ENCODE measurements around the gene ZNF273.
"Not testable (repeated sequence)": the region's sequence is repeated elsewhere in the genome, so short reads cannot be mapped to it uniquely, and the experiment has no call there.

ZNF273 gene

DNA sequence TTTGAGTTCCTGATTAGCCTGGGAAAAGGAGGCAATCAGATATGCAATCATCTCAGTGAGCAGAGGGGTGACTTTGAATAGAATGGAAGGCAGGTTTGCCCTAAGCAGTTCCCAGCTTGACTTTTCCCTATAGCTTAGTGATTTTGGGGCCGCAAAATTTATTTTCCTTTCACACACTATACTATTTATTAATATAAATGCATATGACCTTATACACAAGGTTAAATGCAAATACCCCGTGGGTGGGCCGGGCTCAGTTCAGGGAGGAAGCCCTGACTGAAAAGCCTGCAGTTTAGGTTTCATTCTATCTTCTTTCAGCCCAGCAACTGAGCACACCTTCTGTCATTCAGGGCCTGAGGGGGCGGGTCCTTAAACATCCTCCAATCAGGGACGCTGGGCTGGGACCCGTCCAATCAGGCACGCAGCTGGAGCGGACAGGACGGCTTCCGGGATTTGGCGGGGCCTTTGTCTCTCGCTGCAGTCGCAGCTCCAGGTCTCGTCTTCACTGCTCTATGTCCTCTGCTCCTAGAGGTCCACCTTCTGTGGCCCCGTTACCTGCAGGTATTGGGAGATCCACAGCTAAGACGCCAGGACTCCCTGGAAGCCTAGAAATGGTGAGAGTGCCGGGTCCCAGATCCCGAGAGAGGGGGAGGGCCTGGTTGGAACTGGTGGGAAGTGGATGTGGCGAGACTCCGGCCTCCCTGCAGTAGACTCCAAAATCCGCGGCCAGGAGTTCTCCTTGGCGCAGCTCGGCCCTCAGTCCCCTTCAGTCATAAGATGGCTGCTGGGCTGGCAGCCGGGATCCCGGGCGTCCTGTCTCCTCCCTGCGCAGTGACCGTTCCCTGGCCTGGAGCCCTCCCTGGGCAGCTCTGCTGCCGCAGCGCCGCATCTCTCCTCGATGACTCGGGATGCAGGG is at the start of gene ZNF273:
ZNF273 (plus strand) TSS at position 468 of the 916 bp plus-strand sequence; CDS start at position 513, 45 bp downstream.
- DNase-seq, result peak; percentile 93

DNA sequence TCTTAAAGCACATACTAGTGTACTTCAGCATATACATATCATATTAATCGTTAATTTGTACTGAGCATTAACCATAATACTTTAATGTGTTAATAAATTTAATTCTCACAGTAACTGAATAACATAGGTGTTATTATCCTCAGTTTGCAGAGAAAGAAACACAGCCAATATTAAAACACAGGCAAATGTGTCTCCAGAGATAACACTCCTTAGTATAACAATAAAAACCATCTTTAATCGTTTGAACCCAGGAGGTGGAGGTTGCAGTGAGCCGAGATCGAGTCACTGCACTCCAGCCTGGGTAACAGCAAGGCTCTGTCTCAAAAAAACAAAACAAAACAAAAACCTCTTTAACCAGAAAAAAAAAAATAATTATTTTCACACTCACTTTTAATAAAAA is 49.4 kb upstream of the ZNF273 start:
- no peak for DNase-seq

DNA sequence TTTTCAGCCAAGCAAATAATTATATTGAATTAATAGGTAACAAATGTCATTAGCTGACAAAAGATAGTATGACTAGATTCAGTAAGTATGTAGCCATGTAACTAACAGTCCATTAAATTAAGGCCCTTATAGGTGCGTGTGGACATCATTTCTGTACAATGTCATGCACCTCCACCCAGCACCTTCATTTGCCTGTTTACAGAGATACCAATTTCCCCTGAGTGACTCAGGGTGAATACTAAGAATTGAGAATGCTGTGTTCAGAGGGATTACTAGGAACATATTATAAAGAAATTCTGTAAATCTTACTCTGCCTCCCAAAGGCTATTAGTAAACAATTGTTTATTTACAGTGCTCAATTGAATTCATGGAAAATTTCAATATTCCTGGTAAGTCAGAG is 48.1 kb upstream of the ZNF273 start:
- no peak for DNase-seq

DNA sequence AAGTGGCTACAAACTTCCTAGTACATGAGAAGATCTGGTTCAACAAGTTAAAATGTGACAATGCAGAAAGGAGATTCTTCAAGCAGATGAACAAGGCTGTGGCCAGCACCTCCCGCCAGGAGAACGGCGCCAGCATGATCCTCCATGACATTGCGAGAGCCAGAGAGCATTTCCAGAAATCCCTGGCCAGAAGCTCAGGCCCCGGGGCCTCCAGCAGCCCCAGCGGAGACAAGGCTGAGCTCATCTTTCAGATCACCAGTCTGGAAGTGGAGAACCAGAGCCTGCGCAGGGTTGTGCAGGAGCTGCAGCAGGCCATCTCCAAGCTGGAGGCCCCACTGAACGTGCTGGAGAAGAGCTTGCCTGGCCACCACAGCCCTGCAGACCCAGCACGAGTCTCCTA is 40.1 kb upstream of the ZNF273 start:
- DNase-seq, result no peak

DNA sequence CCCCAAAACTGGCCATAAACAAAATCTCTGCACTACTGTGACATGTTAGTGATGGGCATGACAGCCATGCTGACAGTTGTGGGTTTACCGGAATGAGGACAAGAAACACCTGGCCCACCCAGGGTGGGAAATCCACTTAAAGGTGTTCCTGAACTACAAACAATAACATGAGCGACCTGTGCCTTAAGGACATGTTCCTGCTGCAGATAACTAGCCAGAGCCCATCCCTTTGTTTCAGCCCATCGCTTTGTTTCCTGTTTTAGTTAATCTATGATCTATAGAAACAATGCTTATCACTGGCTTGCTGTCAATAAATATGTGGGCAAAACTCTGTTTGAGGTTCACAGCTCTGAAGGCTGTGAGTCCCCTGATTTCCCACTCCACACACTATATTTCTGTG is 39.5 kb upstream of the ZNF273 start:
- not testable (repeated sequence) for DNase-seq

DNA sequence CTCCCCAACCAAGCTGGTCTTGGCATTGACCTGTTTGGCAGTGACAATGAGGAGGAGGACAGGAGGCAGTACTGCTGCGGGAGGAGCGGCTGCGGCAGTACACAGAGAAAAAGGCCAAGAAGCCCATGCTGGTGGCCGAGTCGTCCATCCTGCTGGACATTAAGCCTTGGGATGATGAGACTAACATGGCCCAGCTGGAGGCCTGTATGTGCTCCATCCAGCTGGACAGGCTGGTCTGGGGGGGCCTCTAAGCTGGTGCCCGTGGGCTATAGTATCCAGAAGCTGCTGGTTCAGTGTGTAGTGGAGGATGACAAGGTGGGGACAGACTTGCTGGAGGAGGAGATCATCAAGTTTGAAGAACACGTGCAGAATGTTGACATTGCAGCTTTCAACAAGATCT is 39.1 kb upstream of the ZNF273 start:
- DNase-seq, result no peak

DNA sequence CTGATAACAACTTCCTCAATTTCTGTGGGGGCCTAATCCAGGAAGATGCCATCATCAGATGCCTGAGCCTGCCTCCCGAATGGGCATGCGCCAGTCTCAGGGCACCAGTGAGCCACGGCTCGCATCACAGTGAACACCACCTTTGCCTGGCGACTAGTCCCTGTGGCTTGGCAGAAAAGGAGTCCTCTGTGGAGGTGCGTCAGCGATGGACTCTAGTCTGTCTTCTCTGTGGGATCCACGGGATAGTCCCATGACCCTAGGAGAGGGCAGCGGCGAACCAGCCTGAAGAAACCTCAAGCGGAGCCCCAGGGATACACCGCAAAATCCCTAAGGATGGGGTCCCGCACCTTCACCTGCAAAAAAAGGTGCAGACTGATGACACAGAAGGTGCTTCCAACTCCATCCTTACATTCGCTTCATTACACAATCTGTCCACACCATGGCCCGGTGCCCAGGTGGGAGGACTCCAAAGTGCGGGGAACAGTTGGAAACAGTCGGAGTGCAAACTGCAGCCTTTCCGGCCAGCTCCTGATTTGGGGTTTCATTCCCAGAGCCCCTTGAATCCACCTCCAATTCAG is 35.1 kb upstream of the ZNF273 start:
- DNase-seq, result no peak

DNA sequence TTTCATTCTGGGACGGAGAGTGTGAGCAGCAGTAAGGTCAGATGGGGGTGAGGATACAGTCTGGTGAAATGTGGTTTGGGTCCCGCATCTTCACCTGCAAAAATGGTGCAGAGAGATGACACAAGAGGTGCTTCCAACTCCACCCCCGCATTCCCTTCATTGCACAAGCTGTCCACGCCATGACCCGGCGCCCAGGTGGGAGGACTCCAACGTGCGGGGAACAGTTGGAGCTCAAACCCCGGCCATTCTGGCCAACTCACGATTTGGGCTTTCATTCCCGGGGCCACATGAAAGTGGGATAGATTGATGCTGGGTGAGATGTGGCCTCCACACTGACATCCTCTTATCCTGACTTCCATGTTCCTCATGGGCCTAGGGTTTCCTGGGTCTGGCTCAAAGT is 34.6 kb upstream of the ZNF273 start:
- DNase-seq, result no peak

DNA sequence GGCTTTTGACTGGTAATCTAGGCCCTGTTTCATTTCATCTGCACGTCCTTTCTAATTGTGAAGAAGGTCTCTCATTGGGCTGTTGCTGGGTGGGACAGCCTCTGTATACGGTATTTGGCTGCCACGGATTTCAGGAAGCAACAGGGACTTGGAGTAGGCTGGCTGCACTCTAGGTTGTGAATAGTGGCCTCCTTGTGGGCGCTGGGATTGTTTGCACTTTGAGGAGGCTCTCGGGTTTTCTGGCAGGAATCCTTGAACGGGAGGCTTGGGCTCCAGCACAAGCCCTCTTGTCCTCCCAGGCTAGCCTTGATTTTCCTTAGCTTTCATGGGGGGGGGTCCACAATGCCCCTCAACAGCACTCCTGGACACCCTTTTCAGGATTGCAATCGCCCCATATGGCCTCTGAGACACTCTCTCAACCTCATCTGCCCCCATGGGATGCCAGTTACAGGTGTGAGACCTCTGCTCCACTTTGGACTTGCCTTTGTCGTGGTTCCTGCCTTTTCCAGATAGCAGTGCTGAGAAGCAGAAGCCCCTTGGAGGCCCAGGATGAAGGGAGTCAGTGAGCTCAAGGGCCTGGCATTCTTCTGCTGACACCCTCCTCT is 33.9 kb upstream of the ZNF273 start:
- DNase-seq, result no peak

DNA sequence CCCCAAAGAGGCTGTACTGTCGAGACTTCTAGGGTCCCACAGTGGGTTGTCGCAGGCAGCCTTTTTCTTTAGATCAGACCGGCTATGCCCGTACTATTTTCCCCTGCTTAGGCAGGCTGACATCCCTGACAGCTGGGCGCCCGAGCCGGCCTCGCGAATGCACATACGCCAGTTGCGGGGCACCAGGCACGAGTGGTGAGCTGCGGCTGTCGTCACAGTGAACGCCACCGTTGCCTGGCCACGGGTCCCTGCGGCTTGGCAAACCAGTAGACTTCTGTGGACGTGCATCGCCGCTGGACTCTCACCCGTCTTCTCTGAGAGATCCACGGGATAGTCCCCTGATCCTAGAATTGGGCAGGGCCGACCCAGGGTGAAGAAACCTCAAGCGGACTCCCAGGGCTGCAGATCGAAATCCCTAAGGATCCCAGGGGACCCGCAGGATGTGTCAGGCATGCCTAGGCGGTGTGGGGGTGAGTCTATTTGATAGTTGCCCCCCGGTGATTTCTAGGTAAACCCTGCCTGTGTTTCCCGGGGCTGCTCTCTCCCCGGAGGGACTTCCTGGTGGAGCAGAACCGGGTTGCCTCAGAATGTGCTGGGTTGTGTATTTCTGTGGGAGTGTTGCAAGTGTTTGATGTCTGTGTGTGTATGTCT is 33.0 kb upstream of the ZNF273 start:
- DNase-seq, result no peak

DNA sequence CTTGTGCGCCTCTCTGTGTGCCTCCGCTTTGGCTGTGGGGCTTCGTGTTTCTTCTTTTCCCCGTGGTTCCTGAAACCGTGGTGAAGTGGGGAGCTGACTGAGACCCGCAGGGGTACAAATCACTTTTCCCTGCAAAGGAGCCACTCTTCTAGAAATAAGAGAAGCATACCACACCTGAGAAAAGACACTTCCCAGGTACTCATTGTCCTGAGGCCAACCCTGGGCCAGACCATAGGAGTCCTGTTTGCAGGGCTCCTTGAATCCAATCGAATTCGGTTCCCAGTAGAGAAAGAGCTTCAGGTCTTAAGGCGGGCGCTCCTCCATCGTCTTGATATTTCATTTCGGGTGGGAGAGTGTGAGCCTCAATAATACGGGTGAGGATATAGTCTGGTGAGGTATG is 32.4 kb upstream of the ZNF273 start:
- DNase-seq, result no peak

DNA sequence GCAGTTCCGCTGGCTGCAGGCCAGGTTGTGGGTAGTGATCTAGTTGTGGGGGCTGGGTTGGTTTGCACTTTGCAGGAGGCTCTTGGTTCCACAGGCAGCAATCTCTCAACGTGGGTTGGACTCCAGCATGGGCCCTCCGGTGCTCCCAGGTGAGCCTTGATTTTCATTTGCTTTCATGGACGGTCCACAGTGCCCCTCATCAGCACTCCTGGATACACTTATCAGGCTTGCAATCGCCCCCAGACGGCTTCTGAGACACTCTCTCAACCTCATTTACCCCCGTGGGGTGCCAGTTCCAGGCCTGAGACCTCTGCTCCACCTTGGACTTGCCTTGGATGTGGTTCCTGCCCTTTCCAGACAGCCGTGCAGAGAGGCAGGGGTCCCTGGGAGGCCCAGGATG is 31.3 kb upstream of the ZNF273 start:
- DNase-seq, result no peak

DNA sequence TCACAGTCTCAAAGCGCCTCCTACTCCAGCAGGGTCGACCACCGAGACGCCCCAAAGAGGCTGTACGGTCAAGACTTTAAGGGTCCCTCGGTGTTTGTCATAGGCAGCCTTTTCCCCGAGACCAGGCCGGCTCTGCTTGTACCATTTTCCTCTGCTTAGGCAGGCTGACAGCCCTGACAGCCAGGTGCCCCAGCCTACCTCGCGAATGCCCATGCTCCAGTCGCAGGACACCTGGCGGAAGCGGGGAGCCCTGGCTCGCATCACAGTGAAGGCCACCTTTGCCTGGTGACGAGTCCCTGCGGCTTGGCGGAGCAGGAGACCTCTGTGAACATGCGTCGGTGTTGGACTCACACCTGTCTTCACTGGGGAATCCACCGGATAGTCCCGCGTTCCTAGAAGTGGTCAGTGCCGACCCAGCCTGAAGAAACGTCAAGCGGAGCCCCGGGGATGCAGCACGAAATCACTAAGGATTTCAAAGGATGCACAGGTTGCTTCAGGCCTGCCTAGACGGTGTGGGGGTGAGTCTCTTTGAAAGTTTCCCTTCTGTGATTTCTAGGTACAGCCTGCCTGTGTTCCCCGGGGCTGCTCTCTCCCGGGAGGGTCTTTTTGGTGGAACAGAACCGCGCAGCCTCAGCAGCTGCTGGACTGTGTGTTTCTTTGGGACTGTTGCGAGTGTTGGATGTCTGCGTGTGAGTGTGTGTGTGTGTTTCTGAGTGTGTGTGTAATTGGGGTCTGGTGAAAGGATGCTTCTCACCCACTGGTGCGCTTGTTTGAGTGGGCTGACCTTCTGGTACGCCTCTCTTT is 30.5 kb upstream of the ZNF273 start:
- no peak for DNase-seq

DNA sequence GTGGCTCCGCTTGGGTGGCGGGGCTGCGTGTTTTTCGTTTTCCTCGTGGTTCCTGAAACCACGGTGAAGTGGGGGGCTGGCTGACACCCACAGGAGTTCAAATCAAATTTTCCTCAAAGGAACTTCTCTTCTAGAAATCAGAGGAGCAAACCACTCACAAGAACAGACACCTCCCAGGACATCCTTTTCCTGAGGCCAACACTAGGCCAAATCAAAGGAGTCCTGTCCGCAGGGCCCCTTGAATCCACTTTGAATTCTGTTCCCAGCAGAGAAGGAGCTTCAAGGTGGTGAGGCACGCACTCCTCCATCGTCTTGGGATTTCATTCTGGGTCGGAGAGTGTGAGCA is 29.9 kb upstream of the ZNF273 start:
- no peak for DNase-seq

DNA sequence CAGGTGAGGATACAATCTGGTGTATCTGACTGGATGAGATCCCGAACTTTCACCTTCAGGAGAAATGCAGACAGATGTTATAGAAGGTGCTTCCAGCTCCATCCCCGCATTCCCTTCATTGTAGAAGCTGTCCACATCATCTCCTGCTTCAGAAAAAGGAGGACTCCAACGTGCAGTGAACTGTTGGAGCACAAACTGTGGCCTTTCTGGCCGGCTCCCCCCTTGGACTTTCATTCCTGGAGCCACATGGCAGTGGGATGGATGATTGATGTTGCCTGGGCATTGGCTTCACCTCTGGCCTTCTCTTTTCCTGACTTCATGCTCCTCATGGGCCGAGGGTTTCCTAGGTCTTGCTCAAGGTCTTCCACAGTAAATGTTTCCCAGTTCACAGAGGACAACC is 29.6 kb upstream of the ZNF273 start:
- DNase-seq, result no peak

DNA sequence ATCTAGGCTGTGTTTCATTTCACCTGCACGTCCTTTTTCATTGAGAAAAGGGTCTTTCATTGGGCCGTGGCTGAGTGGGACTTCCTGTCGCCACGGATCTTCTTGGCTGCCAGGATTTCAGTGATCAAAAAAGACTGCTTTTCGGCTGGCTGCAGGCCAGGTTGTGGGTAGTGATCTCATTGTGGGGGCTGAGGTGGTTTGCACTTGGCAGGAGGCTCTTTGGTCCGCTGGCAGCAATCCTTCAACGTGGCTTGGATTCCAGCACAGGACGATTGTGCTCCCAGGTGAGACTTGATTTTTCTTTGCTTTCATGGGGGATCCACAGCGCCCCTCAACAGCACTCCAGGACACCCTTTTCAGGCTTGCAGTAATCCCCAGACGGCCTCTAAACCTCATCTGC is 29.0 kb upstream of the ZNF273 start:
- no peak for DNase-seq

DNA sequence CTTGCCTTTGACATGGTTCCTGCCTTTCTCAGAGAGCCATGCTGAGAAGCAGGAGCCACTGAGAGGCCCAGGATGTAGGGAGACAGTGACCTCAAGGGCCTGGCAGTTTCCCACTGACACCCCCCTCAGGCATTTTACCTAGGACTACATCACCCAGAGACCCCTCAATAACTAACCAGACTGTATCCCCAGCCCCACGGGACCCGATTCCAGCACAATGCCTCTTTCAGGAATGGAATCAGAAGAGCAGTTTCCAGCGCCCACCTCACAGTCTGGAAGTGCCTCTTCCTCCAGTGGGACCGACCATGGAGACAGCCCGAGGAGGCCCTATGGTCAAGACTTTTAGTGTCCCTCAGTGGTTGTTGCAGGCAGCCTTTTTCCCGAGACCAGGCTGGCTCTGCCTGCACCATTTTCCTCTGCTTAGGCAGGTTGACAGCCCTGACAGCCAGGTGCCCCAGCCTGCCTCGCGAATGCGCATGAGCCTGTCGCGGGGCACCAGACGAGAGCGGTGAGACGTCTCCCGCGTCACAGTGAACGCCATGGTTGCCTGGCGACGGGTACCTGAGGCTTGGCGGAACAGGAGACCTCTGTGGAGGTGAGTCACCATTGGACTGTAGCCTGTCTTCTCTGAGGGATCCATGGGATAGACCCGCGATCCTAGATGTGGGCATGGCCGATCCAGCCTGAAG is 28.4 kb upstream of the ZNF273 start:
- DNase-seq, result no peak

DNA sequence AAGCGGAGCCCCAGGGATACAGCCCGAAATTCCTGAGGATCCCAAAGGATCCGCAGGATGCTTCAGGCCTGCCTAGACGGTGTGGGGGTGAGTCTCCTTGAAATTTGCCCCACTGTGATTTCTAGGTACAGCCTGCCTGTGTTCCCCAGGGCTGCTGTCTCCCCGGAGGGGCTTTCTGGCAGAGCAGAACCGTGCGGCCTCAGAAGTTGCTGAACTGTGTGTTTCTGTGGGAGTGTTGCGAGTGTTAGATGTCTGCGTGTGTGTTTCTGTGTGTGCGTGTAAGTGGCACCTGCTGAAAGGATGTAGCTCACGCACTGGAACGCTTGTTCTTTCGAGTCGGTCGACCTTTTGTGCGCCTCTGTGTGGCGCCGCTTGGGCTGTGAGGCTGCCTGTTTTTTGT is 27.8 kb upstream of the ZNF273 start:
- no peak for DNase-seq

DNA sequence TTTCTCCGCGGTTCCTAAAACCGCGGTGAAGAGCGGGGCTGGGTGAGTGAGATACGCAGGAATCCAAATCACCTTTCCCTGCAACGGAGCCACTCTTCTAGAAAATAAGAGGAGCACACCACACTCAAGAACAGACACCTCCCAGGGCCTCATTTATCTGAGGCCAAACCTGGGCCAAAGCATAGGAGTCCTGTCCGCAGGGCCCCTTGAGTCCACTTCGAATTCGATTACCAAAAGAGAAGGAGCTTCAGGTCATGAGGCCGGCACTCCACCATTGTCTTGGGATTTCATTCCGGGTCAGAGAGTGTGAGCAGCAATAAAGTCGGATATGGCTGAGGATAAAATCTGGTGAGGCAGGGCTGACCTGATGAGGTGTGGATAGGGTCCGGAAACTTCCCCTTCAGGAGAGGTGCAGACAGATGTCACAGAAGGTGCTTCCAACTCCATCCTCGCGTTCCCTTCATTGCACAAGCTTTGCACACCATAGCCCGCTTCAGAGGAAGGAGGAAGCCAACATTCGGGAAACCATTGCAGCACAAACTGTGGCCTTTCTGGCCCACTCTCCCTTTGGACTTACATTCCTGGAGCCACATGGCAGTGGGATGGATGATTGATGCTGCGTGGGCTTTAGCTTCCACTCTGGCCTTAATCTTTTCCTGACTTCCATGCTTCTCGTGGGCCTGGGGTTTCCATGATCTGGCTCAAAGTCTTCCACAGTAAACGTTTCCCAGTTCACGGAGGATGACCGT is 27.2 kb upstream of the ZNF273 start:
- no peak for DNase-seq

DNA sequence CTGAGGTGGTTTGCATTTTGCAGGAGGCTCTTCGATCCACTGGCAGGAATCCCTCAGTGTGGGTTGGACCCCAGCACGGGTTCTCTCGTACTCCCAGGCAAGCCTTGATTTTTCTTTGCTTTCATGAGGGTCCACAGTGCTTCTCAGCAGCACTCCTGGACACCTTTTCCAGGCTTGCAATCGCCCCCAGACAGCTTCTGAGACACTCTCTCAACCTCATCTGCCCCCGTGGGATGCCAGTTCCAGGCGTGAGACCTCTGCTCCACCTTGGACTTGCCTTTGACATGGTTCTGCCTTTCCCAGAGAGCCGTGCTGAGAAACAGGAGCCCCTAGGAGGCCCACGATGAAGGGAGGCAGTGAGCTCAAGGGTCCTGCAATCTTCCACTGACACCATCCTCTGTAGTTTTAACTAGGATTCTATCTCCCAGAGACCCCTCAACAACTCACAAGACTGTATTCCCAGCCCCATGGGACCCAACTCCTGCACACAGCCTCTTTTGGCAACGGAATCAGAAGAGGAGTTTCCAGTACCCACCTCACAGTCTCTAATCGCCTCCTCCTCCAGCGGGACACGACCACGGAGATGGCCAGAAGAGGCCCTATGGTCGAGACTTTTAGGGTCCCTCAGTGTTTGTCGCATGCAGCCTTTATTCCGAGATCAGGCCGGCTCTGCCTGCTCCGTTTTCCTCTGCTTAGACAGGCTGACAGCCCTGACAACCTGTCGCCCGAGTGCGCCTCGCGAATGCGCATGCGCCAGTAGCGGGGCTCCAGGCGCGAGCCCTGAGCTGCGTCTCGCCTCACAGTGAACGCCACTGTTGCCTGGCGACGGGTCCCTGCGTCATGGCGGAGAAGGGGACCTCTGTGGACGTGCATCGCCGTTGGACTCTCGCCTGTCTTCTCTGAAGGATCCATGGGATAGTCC is 26.0 kb upstream of the ZNF273 start:
- no peak for DNase-seq
